HG03469 (cell line): ENCODE data around the gene SLC2A5.

ENCODE experiments used
- ATAC-seq: cut with Tn5 transposase; IDR thresholded peaks from one replicate; pipeline ENCODE4 v1.9.1; 2021; ENCODE audit warnings: mild to moderate bottlenecking, moderate library complexity, moderate number of reproducible peaks; ENCODE audit not compliant: unreplicated experiment

SLC2A5 gene

DNA sequence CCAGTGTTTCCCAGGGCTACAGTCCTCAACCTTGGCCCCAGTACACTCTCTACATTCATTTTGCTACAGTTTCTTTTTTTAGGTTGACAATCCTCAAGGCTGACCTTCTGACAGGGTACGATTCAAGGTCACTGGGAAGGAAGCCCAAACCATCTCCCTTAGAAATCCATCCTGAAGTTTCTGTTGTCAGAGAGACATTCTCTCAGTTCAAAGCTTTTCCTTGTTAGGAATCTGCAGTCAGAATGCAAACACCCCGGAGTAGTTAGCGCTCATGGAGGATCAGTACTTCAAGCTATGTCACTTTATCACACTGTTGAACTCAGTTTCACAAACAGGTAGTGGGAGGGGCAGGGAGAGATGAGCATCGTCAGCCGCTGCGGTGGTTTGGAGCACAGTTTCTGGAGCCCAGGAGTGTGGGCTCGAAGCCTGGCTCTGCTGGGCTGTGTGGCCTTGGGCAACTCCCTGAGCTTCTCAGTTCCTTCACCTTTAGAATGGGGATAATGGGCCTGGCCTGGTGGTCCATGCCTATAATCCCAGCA lies 4.2 kb downstream of the SLC2A5 start:
- no peak for ATAC-seq

DNA sequence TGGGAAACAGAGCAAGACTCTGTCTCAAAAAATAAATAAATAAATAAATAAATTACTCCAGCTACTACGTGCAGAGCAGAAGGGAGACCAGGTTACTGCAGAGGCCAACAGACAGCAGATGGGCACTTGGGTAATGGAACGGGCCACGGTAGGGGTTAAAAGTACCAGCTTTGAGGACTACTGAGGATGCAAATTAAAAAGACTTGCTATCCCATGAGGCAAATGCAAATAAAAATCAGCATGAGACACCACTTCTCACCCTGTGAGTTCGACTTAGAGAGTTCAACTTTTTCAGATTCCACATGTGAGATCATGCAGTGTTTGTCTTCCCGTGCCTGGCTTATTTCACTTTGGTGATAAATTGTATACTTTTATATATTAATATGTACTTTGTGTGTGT lies 6.6 kb downstream of the SLC2A5 start:
- no peak for ATAC-seq

DNA sequence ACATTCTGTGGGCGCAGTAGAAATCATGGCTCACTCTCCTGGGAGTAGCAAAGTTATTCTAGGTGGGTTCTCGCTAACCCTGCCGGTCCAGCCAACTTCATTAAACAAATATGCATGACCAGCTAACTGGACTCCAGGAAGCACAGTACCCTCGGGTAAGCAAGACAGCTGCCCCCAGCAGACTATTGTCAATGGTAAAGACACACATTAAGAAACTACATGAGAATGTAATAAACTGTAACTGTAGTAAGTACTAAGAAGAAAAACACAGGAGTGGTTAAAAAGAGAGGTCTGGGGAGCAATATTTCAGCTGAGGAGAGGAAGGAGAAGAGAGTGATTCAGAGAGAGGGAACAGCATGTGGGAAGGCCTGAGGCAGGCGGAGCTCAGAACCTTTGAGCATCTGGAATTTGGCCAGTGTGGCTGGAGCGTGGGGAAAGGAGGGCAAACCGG lies 7.4 kb downstream of the SLC2A5 start:
- no peak for ATAC-seq

DNA sequence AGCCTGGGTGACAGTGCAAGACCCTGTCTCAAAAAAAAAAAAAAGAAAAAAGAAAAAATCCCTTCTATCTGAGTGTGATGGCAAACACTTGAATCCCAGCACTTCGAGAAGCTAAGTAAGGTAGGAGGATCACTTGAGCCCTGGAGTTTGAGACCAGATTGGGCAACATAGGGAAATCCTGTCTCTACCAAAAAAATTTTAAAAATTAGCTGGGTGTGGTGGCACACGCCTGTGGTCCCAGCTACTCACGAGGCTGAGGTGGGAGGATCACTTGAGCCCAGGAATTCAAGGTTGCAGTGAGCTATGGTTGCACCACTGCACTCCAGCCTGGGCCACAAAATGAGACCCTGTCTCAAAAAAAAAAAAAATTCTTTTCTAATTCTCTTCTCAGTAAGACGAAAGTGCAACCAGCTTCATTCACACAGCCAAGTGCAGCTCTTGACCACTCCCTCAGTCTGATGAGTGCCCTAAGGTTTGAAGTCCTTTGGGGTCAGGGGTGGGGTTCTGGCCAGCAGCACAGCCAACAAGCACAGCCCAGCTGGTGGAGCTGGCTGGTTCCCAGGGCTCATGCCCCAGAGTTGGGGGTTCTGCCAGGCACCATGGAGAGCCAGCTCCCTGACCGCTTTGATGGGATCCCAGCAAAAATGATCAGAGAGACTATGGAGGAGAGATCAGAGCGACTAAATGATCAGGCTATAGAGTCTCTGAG lies 8.0 kb downstream of the SLC2A5 start:
- ATAC-seq: no peak

DNA sequence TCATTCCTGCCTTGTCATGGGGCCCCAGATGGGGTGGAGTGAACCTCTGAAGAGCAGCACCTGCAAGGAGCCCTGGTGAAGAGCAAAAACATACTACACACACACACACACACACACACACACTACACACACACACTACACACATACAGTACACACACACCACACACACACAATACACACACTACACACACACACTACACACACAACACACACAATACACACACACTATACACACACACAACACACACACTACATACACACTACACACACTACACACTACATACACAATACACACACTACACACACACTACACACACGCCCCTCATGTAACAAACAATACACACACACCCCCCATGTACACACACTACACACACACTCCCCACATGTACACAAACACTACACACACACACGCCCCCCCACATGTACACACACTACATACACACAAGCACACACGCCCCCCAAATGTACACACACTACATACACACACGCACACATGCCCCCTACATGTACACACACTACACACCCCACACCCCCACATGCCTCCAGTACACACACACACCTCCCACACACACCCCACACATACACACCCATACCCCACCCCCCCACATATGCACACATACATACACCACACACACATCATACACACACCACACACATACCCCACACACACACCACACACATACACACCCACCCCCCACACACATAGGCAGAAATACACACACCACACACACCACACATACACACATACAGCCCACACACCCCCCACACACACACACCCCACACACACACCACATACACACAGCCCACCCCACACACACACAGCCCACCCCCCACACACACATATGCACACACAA lies 9.3 kb downstream of the SLC2A5 start:
- no peak for ATAC-seq

DNA sequence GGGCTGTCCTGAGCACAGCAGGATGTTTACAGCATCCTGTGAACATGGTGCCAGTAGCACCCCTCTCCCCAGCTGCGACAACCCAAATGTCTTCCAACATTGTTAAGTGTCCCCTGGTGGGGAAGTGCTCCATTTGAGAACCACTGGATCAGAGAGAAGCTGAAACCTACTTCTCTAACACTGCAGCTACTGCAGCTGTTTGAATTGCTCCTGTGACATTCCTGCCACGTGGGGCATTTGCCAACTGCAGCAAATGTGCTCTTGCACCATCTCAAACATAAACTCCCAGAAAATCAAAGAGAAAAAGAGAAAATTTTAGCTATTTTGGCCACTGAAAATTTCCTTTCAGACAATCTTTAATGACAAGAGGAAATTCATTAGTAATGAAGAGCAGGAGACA lies 11.0 kb downstream of the SLC2A5 start:
- no peak for ATAC-seq

DNA sequence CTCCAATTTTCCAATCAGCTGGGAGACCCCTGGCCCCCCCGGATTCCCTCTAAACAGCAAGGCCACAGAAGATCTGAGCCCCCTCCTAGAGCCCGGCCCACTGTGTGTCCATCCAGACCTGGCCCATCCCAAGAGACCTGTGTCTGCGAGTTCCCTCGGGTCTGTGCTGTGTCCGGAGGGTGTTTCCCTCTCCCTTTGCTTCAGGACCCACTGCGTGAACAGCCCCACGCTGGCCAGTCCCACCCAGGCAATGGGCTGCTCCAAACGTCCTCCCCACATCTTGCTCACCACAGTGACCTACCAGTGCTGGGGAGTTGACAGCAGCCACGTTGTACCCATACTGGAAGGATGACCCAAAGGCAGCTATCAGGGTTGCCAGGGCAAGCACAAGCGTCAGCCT lies 11.6 kb downstream of the SLC2A5 start:
- ATAC-seq: no peak

DNA sequence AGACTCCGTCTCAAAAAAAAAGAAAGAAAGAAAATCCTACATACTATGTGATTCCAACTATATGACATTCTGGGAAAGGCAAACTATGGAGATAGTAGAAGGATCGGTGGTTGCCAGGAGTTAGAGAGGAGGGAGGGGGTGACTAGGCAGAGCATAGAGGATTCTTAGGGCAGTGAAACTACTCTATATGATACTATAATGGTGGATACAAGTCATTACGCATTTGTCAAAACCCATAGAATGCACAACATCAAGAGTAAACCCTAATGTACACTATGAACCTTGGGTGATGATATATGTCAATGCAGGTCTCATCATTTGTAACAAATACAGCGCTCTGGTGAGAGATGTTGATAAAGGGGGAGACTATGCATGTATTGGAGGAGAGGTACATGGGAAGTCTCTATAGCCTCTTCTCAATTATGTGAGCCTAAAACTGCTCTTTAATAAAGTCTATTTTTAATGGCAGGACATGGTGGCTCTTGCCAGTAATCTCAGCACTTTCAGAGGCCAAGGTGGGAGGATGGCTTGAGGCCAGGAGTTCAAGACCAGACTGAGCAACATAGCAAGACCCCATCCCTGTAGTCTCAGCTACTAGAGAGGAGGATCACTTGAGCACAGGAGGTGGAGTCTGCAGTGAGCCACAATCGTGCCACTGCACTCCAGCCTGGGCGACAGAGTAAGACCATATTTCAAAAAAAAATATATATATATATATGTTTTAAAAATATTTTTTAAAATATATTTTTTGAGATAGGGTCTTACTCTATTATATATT lies 17.0 kb downstream of the SLC2A5 start:
- no peak for ATAC-seq

DNA sequence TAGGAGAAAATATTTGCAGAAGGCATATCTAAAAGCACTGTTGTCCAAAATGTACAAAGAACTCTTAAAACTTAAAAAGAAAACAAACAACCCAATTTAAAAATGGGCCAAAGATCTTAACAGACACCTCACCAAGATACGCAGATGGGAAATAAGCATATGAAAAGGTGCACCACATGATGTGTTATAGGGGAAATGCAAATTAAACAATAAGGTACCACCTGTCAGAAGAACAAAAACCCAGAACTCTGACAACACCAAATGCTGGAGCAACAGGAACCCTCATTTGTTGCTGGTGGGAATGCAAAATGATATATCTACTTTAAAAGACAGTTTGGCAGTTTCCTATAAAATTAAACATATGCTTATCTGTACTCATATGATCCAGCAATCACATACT lies 18.1 kb downstream of the SLC2A5 start:
- no peak for ATAC-seq

DNA sequence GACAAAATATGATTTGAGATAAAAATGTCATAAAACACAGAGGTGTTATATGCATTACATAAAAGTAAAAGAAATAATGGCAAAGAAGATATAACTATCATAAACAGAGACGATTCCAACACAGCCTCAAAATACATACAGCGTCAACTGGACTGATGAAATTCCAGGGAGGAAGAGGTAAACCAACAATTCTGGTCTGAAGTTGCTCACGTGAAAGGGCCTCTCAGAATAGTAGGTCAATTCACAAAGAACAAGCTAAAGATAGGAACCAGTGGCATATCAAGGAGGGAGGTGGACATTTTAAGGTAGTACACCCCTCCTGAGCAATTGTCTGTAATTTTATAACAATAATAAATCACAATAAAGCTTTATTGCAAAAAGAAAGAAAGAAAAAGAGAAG lies 18.6 kb downstream of the SLC2A5 start:
- ATAC-seq: no peak

DNA sequence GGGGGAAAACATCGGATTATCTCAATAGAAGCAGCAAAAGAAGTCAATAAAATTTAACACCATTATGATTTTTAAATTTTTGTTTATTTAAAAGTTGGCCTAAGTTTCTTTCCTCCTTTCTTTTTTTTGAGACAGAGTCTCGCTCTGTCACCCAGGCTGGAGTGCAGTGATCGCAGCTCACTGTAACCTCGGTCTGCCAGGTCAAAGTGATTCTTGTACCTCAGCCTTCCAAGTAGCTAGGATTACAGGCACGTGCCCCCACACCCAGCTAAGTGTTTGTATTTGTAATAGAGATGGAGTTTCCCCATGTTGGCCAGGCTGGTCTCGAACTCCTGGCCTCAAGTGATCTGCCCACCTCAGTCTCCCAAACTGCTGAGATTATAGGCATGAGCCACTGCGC lies 20.9 kb downstream of the SLC2A5 start:
- ATAC-seq: no peak

DNA sequence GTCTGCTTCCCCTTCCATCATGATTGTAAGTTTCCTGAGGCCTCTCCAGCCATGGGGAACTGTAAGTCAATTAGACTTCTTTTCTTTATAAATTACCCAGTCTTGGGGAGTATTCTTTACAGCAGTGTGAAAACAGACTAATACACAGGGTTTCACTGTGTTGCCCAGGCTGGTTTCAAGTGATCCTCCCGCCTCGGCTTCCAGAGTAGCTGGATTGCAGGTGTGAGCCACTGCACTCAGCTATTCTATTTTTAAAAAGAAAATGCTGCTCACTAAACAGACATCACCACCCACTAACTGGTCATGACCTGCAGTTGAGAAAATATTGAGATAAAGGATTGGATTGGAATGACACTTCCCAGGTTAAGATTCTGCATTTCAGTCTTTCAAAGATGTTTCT lies 22.4 kb downstream of the SLC2A5 start:
- ATAC-seq: no peak

DNA sequence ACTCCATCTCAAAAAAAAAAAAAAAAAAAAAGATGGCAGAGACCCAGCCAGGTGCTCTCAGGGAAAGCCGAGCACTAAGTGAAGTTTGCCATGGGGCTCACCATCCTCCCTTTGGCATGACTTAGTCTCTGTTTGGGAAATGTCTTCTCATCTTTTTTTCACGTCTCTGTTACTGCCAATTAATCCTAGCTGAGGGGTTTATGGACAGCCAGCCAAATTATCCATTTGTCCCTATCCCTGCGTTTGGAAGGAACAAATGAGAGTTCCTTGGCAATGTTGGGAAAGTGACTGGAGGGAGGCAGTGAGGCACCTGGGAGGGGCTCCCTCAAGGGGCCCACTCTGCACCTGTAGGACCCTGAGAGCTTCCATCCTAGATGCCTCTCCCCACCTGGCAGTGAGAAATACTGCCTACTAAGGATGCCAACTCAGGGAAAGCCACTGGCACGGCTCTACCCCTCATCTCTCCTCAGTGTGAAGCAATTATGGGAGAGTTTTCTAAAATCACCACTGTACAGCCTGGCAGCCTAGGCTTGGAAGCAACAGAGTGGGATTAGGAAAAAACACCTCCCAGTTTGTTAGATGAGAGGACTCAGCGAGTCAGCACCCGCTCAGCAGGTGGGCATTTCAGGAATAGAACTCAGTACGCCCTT lies 23.4 kb downstream of the SLC2A5 start:
- ATAC-seq: no peak

DNA sequence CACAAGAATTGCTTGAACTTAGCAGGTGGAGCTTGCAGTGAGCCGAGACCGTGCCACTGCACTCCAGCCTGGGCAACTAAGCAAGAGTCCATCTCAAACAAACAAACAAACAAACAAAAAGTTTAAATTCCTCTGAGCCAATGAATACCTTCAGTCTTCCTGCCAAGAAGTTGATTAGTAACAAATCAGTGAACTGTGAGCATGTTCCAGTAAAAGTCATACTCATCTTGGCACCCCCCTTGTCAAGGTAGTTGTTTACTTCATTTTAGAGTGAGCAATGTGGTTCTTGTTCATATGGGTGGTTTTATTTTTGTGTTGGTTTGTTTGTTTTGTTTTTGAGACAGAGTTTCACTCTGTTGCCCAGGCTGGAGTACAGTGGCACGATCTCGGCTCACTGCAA lies 25.2 kb downstream of the SLC2A5 start:
- no peak for ATAC-seq

DNA sequence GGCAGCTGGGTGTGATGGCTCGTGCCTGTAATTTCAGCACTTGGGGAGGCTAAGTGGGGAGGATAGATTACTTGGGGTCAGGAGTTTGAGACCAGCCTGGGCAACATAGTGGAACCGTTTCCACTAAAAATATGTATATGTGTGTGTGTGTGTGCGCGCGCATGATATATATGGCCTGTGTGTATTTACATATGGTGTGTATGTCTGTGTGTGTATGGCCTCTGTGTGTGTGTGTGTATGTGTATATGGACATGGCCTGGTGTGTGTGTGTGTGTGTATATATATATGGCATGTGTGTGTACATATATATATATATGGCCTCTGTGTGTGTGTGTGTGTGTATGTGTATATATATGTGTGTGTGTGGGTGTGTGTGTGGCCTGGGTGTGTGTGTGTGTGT lies 27.2 kb downstream of the SLC2A5 start:
- no peak for ATAC-seq

DNA sequence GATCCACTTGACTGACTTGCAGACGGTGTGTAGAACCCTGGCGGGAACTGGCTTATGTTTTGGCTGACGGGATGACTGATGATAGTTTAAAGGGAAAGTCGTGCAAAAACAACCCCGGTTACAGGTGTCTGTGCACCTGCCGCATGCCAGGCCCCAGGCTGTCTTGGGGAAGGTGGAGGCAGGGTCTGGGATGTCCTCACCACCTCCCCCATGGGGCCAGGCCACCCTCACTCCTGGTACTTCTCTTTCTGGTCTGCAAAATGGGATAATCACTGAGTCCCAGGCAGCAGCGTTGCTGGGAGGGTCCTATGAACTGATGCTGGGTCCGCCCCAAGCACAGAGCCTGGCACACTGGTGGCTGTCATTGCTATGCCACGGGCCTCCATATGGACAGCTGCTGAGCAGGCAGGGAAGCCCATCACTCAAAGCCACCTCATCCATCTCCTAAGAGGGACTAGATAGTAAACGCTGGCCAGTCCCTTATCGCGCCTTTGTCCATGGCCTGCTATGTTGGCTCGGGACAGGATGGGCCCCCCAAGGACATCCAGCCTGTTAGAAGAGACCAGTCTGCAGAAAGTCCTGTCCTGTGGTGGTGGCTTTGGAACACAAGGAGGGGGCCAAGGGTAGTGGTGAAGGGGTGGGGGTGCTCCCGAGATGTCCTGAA lies 28.2 kb downstream of the SLC2A5 start:
- no peak for ATAC-seq

DNA sequence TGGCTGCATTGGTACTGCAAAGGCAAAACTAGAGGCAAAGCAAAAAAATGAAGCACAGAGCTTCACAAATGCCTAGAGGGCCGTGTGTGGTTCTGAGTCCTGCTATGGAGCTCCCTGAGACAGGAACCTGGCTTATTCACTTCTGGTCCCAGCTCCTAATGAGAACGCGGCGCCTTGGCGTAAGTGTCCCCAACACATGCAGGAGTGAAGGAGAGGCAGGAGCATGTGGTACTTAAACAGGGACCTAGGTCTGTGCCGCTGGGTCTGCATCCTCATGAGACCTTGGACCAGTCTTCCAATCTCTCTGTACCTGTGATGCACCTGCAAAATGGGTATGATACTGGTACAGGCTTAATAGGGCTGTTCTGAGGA lies 28.8 kb downstream of the SLC2A5 start:
- ATAC-seq: no peak

DNA sequence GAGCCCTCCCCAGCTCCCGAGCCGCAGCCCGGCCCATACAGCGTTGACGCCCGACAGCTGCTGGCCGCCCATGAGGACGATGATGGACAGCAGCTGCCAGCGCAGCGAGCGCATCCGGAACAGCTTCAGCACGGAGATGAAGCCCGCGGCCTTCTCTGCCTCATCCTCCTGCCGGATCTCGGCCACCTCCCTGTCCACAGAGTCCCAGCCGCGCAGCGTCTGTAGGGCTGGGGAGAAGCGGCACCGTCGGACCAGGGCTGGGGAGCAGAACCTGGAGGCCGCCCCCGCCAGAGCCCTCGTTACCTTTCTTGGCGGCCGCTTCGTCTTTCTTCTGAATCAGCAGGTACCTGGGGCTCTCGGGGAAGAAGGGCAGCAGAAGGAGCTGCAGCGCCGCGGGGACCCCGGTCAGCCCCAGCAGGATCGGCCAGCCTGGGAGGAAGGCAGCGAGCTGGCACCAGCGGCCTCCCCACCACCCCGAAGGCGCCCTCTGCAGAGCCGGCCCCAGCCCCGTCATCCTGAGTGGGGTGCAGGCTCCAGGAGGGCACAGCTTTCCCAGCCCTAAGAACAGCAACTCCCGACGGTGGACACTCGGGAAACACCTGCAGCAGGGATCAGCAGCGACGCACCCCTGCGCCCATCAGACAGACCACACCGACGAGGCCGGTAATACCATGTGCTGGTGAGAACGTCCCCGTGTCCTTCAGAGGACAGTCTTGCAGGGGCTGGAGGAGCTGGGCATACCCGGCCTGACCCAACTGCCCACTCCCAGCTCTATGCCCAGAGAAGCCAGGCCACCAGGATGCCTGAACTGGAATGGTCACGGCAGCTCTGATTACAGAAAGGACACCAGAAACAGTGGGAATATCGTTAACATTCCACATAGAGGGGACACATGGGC lies 29.4 kb downstream of the SLC2A5 start:
- ATAC-seq: no peak
